ENCODE measurements around the gene ARIH2.
"Not testable (repeated sequence)": the region's sequence is repeated elsewhere in the genome, so short reads cannot be mapped to it uniquely, and the experiment has no call there.

Gene ARIH2

GRCh38 chr3:49005998-49006397 is 87.4 kb downstream of the ARIH2 start:
- no peak for DNase-seq

- DNase-seq, result no peak
Measured at GRCh38 chr3:49006408-49007067, 87.9 kb downstream of the ARIH2 start.

- DNase-seq, result peak; percentile 95
Measured at GRCh38 chr3:49007068-49007770, 88.6 kb downstream of the ARIH2 start, which contains the start of gene WDR6. TSS of gene WDR6 (plus strand) at chr3:49007391. CDS start at chr3:49007432, 41 bp downstream.

- DNase-seq, result peak; percentile 25
Measured at GRCh38 chr3:49007771-49008528, 89.3 kb downstream of the ARIH2 start.

GRCh38 chr3:49008627-49009026 is 90.0 kb downstream of the ARIH2 start:
- not testable (repeated sequence) for DNase-seq

GRCh38 chr3:49009396-49009795 is 90.8 kb downstream of the ARIH2 start:
- no peak for DNase-seq

GRCh38 chr3:49012441-49013017 is 93.9 kb downstream of the ARIH2 start:
- DNase-seq, result no peak

GRCh38 chr3:49013113-49013737 is 94.6 kb downstream of the ARIH2 start:
- DNase-seq, result no peak

- no peak for DNase-seq
Measured at GRCh38 chr3:49013738-49014660, 95.4 kb downstream of the ARIH2 start.

GRCh38 chr3:49015072-49015471 is 96.4 kb downstream of the ARIH2 start:
- DNase-seq, result no peak

- no peak for DNase-seq
Measured at GRCh38 chr3:49015765-49016164, 97.1 kb downstream of the ARIH2 start.

GRCh38 chr3:49016414-49017228 is 98.0 kb downstream of the ARIH2 start:
- DNase-seq, result no peak

- DNase-seq, result peak; percentile 41
Measured at GRCh38 chr3:49017229-49017970, 98.8 kb downstream of the ARIH2 start.

GRCh38 chr3:49017971-49018706 is 99.5 kb downstream of the ARIH2 start, which contains the start of gene DALRD3:
TSS of gene DALRD3 (minus strand) at chr3:49018580. CDS start at chr3:49018564, 16 bp downstream.
- peak; percentile 70 for DNase-seq

- no peak for DNase-seq
Measured at GRCh38 chr3:49018707-49019006, 100.0 kb downstream of the ARIH2 start.

GRCh38 chr3:49019941-49020329 is 101.3 kb downstream of the ARIH2 start:
- no peak for DNase-seq

GRCh38 chr3:49020330-49021212 is 101.9 kb downstream of the ARIH2 start:
- DNase-seq, result no peak

GRCh38 chr3:49021213-49021812 is 102.7 kb downstream of the ARIH2 start:
- peak; percentile 92 for DNase-seq
